ENCODE results near the gene MANSC4. TPM values are rescaled to one million over a fixed set of nuclear protein-coding genes. Genes with fewer than 3 reads are reported as not detected.

The MANSC4 gene
- total and polyA plus RNA-seq, 9 of the 15 experiments (the other 6 are each of a cell fraction or from before 2014, with no cell fraction given) = not detected

GRCh38 chr12:27780612-27781408 lies 774 bp upstream of the MANSC4 start (continued):
- TF ChIP-seq HOMEZ (CRISPR knock-in tag; IDR thresholded peaks at IDR 0.05) (no peak), LEF1 (IDR thresholded peaks at IDR 0.05) (no peak), SP1 (CRISPR knock-in tag; IDR thresholded peaks at IDR 0.05) (peak; percentile 45; the same call in 1 of the 2 replicates), ARID3A (IDR thresholded peaks at IDR 0.05; ENCODE audit: borderline replicate concordance, low read depth, low read length) (no peak), EHMT2 (IDR thresholded peaks at IDR 0.05) (no peak), RREB1 (CRISPR knock-in tag; IDR thresholded peaks at IDR 0.05) (no peak), RBFOX2 (IDR thresholded peaks at IDR 0.05; ENCODE audit: low read depth, low read length) (peak; percentile 40), POLR2AphosphoS2 (IDR thresholded peaks at IDR 0.05; ENCODE audit: low read length) (no peak), TBL1XR1 (IDR thresholded peaks at IDR 0.05; ENCODE audit: low read length in 2 of 2) (no peak), GTF2E2 (tag; IDR thresholded peaks at IDR 0.05) (no peak), FOXP4 (CRISPR knock-in tag; IDR thresholded peaks at IDR 0.05; ENCODE audit: borderline replicate concordance) (no peak), SIX5 (IDR thresholded peaks at IDR 0.05; ENCODE audit: borderline replicate concordance in 1 of 2, insufficient read depth in 1 of 2, low read depth in 1 of 2, low read length in 2 of 2) (no peak)
- TF ChIP-seq, protein P1, sequence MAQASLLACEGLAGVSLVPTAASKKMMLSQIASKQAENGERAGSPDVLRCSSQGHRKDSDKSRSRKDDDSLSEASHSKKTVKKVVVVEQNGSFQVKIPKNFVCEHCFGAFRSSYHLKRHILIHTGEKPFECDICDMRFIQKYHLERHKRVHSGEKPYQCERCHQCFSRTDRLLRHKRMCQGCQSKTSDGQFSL (CRISPR knock-in tag; IDR thresholded peaks at IDR 0.05) = no peak
- TF ChIP-seq, protein P1 (tag; IDR thresholded peaks at IDR 0.05) = no peak

All from K562 (cell line).